Osteoblast (primary cell): ENCODE measurements around the gene CYP2W1. TPM values are rescaled to one million over a fixed set of nuclear protein-coding genes. Genes with fewer than 3 reads are reported as not detected.

Experiments used
- DNase-seq: peaks from one replicate; pipeline ENCODE4 v3.0.0; 2011; ENCODE audit warnings: low spot score, mixed read lengths; ENCODE audit not compliant: insufficient read length; ENCODE audit errors: missing footprints
- H2AFZ ChIP-seq: 2 replicates; pipeline ENCODE4 v1.6.0; 2011; ENCODE audit warnings: mild to moderate bottlenecking, low read length
- H3K27ac ChIP-seq: 2 replicates; pipeline ENCODE4 v1.5.1; 2011; ENCODE audit warnings: mild to moderate bottlenecking, low read depth, low read length, moderate library complexity
- H3K27me3 ChIP-seq: 2 replicates; pipeline ENCODE4 v1.6.0; 2012; ENCODE audit warnings: mild to moderate bottlenecking, control low read depth, inconsistent platforms, low read length, moderate library complexity; ENCODE audit not compliant: insufficient read depth
- H3K36me3 ChIP-seq: 2 replicates; pipeline ENCODE4 v1.5.1; 2011; ENCODE audit warnings: mild to moderate bottlenecking, low read length, control low read depth, moderate library complexity; ENCODE audit not compliant: insufficient read depth
- H3K4me1 ChIP-seq: 2 replicates; pipeline ENCODE4 v1.5.1; 2011; ENCODE audit warnings: mild to moderate bottlenecking, low read length, control low read depth, moderate library complexity; ENCODE audit not compliant: insufficient read depth
- H3K4me2 ChIP-seq: 2 replicates; pipeline ENCODE4 v1.6.0; 2011; ENCODE audit warnings: mild to moderate bottlenecking, low read length; ENCODE audit not compliant: insufficient read depth
- H3K4me3 ChIP-seq: fragments of 200-600 bp; sonication (generic); 3 replicates; pipeline ENCODE4 v1.5.1; 2012; ENCODE audit warnings: mild to moderate bottlenecking, low read length, inconsistent platforms; ENCODE audit not compliant: insufficient read depth
- H3K79me2 ChIP-seq: 2 replicates; pipeline ENCODE4 v1.6.0; 2012; ENCODE audit warnings: mild to moderate bottlenecking, low read length, control low read depth, inconsistent platforms; ENCODE audit not compliant: insufficient read depth
- H3K9me3 ChIP-seq: 2 replicates; pipeline ENCODE4 v1.5.1; 2011; ENCODE audit warnings: low read depth, low read length, control low read depth
- H4K20me1 ChIP-seq: 2 replicates; pipeline ENCODE4 v1.6.0; 2012; ENCODE audit warnings: mild to moderate bottlenecking, low read length, control low read depth; ENCODE audit not compliant: insufficient read depth
- total RNA-seq: library from RNA; depleted of rRNA; stranded (reverse); fragments of >200 nt; gene quantifications from 2 replicates; pipeline ENCODE4 v1.2.3, GENCODE V29; 2012
- TF ChIP-seq, protein P1 (sequence below): IDR thresholded peaks from 2 replicates; pipeline ENCODE4 v1.5.1; 2011; ENCODE audit warnings: mild to moderate bottlenecking, low read depth, low read length, moderate library complexity; ENCODE audit errors: extremely low read depth

Gene CYP2W1
- total RNA-seq, 1 donor: not detected

DNA sequence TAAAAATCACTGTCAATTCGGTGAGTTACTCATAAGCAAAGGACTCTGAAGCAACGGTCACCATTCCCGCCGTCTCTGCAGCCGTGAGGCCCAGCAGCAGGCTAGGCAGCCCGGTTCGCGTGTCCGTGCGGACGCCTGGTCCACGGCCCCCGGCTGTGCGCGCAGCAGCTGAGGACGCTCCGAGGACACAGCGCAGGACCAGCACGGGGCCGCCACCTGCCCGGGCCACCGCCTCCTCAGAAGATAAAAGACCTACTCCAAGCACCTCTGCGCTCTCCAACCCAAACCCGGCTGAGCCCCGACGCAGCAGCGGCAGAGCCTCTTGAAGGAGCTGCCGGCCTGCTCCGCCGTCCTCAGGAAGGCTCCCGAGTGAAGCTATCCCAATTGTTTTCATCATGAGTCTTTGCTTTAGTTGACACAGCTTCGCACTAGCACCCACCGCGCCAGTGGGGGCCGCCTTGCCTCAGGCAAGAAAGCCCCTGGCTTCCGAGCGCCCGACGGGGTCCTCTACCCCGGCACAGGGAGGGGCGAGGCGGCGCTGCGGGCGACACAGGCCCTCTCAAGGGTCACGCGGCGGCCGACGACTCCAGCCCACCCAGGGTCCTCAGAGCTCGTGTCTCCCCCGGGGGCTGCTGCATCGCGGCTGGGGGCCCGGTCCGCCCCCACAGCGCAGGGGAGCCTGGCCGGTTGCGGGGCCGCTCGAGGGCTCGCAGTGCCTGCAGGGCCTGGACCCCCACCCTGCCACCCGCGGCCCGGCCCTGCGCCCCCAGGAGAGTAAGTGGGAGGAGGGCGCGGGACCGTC, 44.5 kb downstream of the CYP2W1 start:
- Histone ChIP-seq H3K79me2 (peaks cover 59% of the 10 kb centered on the region), H3K27me3 (no peaks in the 10 kb centered on the region), H4K20me1 (peaks cover 50% of the 10 kb centered on the region), H3K4me3 (peak overlapping the region; percentile 83), H3K4me2 (peak overlapping the region; percentile 81), H2AFZ (no peak overlapping the region), H3K27ac (peak overlapping the region; percentile 79), H3K4me1 (peaks cover 5% of the 10 kb centered on the region), H3K36me3 (peaks cover 23% of the 10 kb centered on the region), H3K9me3 (no peaks in the 10 kb centered on the region)
- TF ChIP-seq, protein P1, sequence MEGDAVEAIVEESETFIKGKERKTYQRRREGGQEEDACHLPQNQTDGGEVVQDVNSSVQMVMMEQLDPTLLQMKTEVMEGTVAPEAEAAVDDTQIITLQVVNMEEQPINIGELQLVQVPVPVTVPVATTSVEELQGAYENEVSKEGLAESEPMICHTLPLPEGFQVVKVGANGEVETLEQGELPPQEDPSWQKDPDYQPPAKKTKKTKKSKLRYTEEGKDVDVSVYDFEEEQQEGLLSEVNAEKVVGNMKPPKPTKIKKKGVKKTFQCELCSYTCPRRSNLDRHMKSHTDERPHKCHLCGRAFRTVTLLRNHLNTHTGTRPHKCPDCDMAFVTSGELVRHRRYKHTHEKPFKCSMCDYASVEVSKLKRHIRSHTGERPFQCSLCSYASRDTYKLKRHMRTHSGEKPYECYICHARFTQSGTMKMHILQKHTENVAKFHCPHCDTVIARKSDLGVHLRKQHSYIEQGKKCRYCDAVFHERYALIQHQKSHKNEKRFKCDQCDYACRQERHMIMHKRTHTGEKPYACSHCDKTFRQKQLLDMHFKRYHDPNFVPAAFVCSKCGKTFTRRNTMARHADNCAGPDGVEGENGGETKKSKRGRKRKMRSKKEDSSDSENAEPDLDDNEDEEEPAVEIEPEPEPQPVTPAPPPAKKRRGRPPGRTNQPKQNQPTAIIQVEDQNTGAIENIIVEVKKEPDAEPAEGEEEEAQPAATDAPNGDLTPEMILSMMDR: no peak
- peak; percentile 97 for DNase-seq

DNA sequence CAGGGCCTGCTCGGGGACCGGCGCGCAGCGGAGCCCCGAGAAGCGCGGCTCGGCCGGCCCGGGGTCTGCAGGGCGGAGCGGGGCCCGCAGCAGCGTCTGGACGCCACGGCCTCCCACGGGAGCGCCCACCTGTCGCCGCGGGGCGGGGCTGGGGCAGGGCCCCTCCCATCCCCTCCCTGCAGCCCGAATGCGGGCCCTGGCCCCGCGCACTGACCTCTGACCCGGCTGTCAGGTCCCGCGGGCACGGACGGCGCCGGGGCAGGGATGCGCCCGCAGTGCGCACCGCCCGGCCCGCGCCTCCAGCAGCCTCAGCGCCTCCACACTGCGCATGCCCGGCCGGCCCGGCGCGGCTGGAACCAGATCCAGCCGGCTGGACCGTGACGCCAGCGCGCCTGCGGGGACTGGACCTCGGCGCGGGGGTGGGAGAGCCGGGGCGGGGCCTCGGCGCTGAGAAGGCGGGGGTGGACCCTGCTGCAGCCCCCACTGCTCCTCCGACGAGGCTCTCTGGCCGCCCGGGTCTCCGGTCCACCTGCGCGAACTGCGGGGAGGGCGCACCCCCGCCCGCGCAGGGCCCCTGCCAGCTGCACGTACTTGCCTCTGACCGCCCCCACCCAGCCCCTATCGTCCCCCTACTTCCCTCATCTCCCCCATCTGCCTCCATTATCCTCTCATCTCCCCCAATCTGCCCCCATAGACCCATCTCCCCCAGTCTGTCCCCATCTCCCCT, 45.2 kb downstream of the CYP2W1 start:
- H3K27ac ChIP-seq: peak overlapping the region; percentile 79
- peak overlapping the region; percentile 83 for H3K4me3 ChIP-seq
- no peaks in the 10 kb centered on the region for H3K9me3 ChIP-seq
- peak; percentile 100 for DNase-seq
- peak overlapping the region; percentile 76 for H2AFZ ChIP-seq
- H3K4me1 ChIP-seq: peaks cover 5% of the 10 kb centered on the region
- peaks cover 52% of the 10 kb centered on the region for H3K79me2 ChIP-seq
- peaks cover 43% of the 10 kb centered on the region for H4K20me1 ChIP-seq
- H3K27me3 ChIP-seq: no peaks in the 10 kb centered on the region
- peak overlapping the region; percentile 81 for H3K4me2 ChIP-seq
- peaks cover 23% of the 10 kb centered on the region for H3K36me3 ChIP-seq
- TF ChIP-seq, protein P1: no peak

DNA sequence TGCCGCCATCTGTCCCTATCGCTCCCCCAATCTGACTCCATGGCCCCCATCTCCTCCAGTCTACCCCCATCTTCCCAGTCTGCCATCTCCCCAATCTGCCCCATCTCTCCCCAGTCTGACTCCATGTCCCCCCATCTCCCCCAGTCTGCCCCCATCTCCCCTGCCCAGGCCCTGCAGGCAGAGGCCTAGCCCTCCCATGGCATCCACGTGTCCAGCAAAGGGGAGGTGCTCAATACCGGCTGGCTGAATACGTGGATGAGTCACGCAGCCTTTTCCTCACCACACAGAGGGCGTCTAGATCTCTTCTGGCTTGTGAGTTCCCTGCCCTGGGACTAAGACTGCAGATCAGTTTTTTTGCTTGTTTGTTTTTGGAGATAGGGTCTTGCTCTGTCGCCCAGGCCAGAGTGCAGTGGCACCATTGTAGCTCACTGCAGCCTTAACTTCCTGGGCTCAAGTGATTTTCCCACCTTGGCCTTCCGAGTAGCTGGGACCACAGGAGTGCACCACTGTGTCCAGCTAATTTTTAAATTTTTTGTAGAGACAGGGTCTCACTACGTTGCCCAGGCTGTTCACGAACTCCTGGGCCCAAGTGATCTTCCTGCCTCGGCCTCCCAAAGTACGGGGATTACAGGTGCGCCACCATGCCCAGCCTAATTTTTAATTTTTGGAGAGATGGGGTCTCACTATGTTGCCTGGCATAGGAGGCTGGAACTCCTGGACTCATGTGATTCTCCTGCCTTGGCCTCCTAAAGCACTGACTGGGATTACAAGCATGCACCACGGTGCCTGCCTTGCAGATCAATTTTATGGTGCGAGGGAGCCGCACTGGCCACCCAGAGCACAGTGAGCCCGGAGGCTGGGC, 46.0 kb downstream of the CYP2W1 start:
- TF ChIP-seq, protein P1: no peak

More for the DNA sequence above, 46.0 kb downstream of the CYP2W1 start:
- Histone ChIP-seq H2AFZ (peak overlapping the region; percentile 76), H3K4me1 (peaks cover 5% of the 10 kb centered on the region), H3K27me3 (no peaks in the 10 kb centered on the region), H3K9me3 (no peaks in the 10 kb centered on the region), H4K20me1 (peaks cover 35% of the 10 kb centered on the region), H3K36me3 (peaks cover 23% of the 10 kb centered on the region), H3K4me3 (peak overlapping the region; percentile 83), H3K4me2 (peak overlapping the region; percentile 81), H3K27ac (peak overlapping the region; percentile 79), H3K79me2 (peaks cover 44% of the 10 kb centered on the region)
- peak; percentile 100 for DNase-seq
